ENCODE results near the gene PTPRO.

- TF ChIP-seq, protein P1, sequence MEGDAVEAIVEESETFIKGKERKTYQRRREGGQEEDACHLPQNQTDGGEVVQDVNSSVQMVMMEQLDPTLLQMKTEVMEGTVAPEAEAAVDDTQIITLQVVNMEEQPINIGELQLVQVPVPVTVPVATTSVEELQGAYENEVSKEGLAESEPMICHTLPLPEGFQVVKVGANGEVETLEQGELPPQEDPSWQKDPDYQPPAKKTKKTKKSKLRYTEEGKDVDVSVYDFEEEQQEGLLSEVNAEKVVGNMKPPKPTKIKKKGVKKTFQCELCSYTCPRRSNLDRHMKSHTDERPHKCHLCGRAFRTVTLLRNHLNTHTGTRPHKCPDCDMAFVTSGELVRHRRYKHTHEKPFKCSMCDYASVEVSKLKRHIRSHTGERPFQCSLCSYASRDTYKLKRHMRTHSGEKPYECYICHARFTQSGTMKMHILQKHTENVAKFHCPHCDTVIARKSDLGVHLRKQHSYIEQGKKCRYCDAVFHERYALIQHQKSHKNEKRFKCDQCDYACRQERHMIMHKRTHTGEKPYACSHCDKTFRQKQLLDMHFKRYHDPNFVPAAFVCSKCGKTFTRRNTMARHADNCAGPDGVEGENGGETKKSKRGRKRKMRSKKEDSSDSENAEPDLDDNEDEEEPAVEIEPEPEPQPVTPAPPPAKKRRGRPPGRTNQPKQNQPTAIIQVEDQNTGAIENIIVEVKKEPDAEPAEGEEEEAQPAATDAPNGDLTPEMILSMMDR (IDR thresholded peaks at IDR 0.05; ENCODE audit: low read depth, low read length, poor library complexity, severe bottlenecking) = no peak
- no peak for TF ChIP-seq EZH2phosphoT487 (IDR thresholded peaks at IDR 0.05; ENCODE audit: borderline replicate concordance, low read length)
These were observed 15.2 kb upstream of the PTPRO start for GRCh38 chr12:15307079-15307478.
